A673 (cell line): ENCODE data around the gene CISH. TPM values are rescaled to one million over a fixed set of nuclear protein-coding genes. Genes with fewer than 3 reads are reported as not detected.

Experiments used
- BruUV-seq: library from RNA; stranded (reverse); fragments of 400-500 nt; replicated peaks from 2 replicates; lab custom pipeline; 2021; lab: Mats Ljungman, UMichigan
- CTCF ChIA-PET: fragments of 300-600 bp; sonication (Branson Sonifier 250); formaldehyde crosslinking; loops from one replicate; lab custom pipeline; 2022; ENCODE audit warnings: antibody characterized with exemption; lab: Charles Lee
- POLR2A ChIA-PET: fragments of 300-600 bp; sonication (Branson Sonifier 250); formaldehyde crosslinking; loops from one replicate; lab custom pipeline; 2022; ENCODE audit warnings: antibody characterized with exemption; ENCODE audit not compliant: low non-redundant PET; lab: Charles Lee
- DNase-seq: peaks from one replicate; pipeline ENCODE4 v3.0.0-alpha.2; 2015; ENCODE audit warnings: low spot score
- H3K27ac ChIP-seq: fragments of 200-600 bp; sonication (generic); 2 replicates; pipeline ENCODE4 v1.5.1; 2016; ENCODE audit warnings: mixed run types, low read depth, mild to moderate bottlenecking, mixed read lengths, antibody characterized with exemption, low read length; ENCODE audit not compliant: poor library complexity, severe bottlenecking
- H3K27me3 ChIP-seq: fragments of 200-600 bp; sonication (generic); replicated peaks from 2 replicates; pipeline ENCODE4 v1.6.1; 2017; ENCODE audit warnings: mixed run types, low read depth, mild to moderate bottlenecking, mixed read lengths, antibody characterized with exemption, low read length; ENCODE audit not compliant: insufficient read depth, poor library complexity
- H3K36me3 ChIP-seq: fragments of 200-600 bp; sonication (generic); 2 replicates; pipeline ENCODE4 v1.6.1; 2016; ENCODE audit warnings: mixed run types, mild to moderate bottlenecking, mixed read lengths, antibody characterized with exemption, low read length; ENCODE audit not compliant: insufficient read depth, poor library complexity, severe bottlenecking
- H3K4me1 ChIP-seq: fragments of 200-600 bp; sonication (generic); 2 replicates; pipeline ENCODE4 v1.6.1; 2017; ENCODE audit warnings: mixed run types, mild to moderate bottlenecking, mixed read lengths, antibody characterized with exemption, low read length; ENCODE audit not compliant: insufficient read depth, poor library complexity, severe bottlenecking
- H3K4me3 ChIP-seq: fragments of 200-600 bp; sonication (generic); 2 replicates; pipeline ENCODE4 v1.5.1; 2016; ENCODE audit warnings: low read depth, mixed run types, mild to moderate bottlenecking, mixed read lengths, low read length; ENCODE audit not compliant: poor library complexity, severe bottlenecking
- H3K9me3 ChIP-seq: fragments of 200-600 bp; sonication (generic); 2 replicates; pipeline ENCODE4 v1.6.1; 2016; ENCODE audit warnings: mixed run types, low read depth, mild to moderate bottlenecking, mixed read lengths, antibody characterized with exemption, low read length; ENCODE audit not compliant: poor library complexity, severe bottlenecking
- CTCF ChIP-seq: fragments of 300-800, 200-600 bp; sonication (generic); conservative IDR thresholded peaks from 2 replicates; pipeline ENCODE4 v1.5.1; 2017; ENCODE audit warnings: low read depth, mild to moderate bottlenecking, antibody characterized with exemption, low read length, moderate library complexity, mixed read lengths
- EZH2 ChIP-seq: fragments of 200-600 bp; sonication (generic); IDR thresholded peaks from 2 replicates; pipeline ENCODE4 v1.6.1; 2017; ENCODE audit warnings: borderline replicate concordance, low read depth, mild to moderate bottlenecking, mixed read lengths, antibody characterized with exemption, low read length; ENCODE audit not compliant: poor library complexity, severe bottlenecking
- intact Hi-C: fragments of 100-400 bp; cut with micrococcal nuclease; formaldehyde crosslinking; loops from one replicate; pipeline ENCODE4 v1.10.0; 2022; ENCODE audit not compliant: unreplicated experiment
- total RNA-seq: library from RNA; stranded (reverse); gene quantifications from 2 replicates; pipeline ENCODE4 v1.2.3, GENCODE V29; 2021

Gene CISH
- total RNA-seq, 1 experiment from 2014 or later, result 0.86 TPM

GRCh38 chr3:50642382-50642781 is 30.8 kb upstream of the CISH start:
- no peaks in the 10 kb centered on the region for H3K9me3 ChIP-seq
- no peak overlapping the region for H3K27ac ChIP-seq
- BruUV-seq, result no TSS peak
- H3K36me3 ChIP-seq, result no peaks in the 10 kb centered on the region
- H3K4me1 ChIP-seq, result no peaks in the 10 kb centered on the region
- DNase-seq, result no peak
- intact Hi-C loops, result no loop called here
- TF ChIP-seq CTCF (no peak), EZH2 (no peak)
- CTCF ChIA-PET, result no interaction called here
- POLR2A ChIA-PET, result no interaction called here
- H3K4me3 ChIP-seq, result no peak overlapping the region
- no peaks in the 10 kb centered on the region for H3K27me3 ChIP-seq

- intact Hi-C loops, result no loop called here
- Histone ChIP-seq H3K4me3 (no peak overlapping the region), H3K36me3 (no peaks in the 10 kb centered on the region), H3K27me3 (no peaks in the 10 kb centered on the region), H3K4me1 (no peaks in the 10 kb centered on the region), H3K9me3 (no peaks in the 10 kb centered on the region), H3K27ac (no peak overlapping the region)
- BruUV-seq, result no TSS peak
- CTCF ChIA-PET, result no interaction called here
- POLR2A ChIA-PET, result no interaction called here
- TF ChIP-seq CTCF, result no peak
- no peak for TF ChIP-seq EZH2
- no peak for DNase-seq
Observed at GRCh38 chr3:50639055-50639494, 27.5 kb upstream of the CISH start.

GRCh38 chr3:50637945-50638344 is 26.4 kb upstream of the CISH start:
- BruUV-seq, result no TSS peak
- POLR2A ChIA-PET, result no interaction called here
- no peak for DNase-seq

More at GRCh38 chr3:50637945-50638344, 26.4 kb upstream of the CISH start:
- H3K27ac ChIP-seq, result no peak overlapping the region
- no peaks in the 10 kb centered on the region for H3K4me1 ChIP-seq
- CTCF ChIA-PET, result no interaction called here
- H3K27me3 ChIP-seq, result no peaks in the 10 kb centered on the region
- H3K9me3 ChIP-seq, result no peaks in the 10 kb centered on the region
- no peak for TF ChIP-seq CTCF
- H3K36me3 ChIP-seq, result no peaks in the 10 kb centered on the region
- no peak overlapping the region for H3K4me3 ChIP-seq
- intact Hi-C loops, result no loop called here
